Measurements from ENCODE around the gene BCLAF1.

GRCh38 chr6:136312975-136313374 lies 23.3 kb upstream of the BCLAF1 start:
- TF ChIP-seq CXXC5 (CRISPR knock-in tag; IDR thresholded peaks at IDR 0.05) = no peak
- no peak for TF ChIP-seq TAF15 (IDR thresholded peaks at IDR 0.05; ENCODE audit: low read depth, low read length)
